ENCODE data around the gene PDE4B.

DNA sequence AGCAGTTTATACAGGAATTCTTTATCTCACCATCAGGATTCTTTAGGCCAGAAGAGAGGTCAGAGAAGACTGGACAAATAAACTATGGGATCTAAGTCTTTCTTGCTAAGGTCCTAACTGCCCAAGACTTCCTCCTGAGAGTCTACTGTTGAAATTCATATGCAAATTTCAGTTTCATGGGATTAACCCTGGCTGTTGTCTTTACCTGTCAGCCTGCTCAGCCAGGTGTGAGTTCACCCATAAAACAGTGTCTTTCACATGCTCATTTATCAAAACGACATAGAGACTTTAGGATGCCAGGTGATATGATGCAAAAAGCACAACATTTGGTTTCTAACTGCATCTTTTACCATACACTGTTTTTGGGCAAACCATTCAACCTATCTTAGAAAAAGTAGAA lies 211.0 kb downstream of the PDE4B start:
- TF ChIP-seq POLR2A (IDR thresholded peaks at IDR 0.05; ENCODE audit: low read length), result no peak
- no peak for TF ChIP-seq GATA1 (IDR thresholded peaks at IDR 0.05; ENCODE audit: low read depth, low read length)

All from erythroblast (primary cell).